PC-3 (cell line): ENCODE results near the gene HSPB7. TPM values are rescaled to one million over a fixed set of nuclear protein-coding genes. Genes with fewer than 3 reads are reported as not detected.

Source experiments
- ATAC-seq: fragments of 200-7000 bp; cut with Tn5 transposase; 2 replicates; pipeline ENCODE4 v1.9.1; 2020; ENCODE audit warnings: mild to moderate bottlenecking, moderate library complexity
- BruUV-seq: library from RNA; stranded (reverse); fragments of 400-500 nt; replicated peaks from 2 replicates; lab custom pipeline; 2021; lab: Mats Ljungman, UMichigan
- CTCF ChIA-PET: fragments of 300-600 bp; sonication (Branson Sonifier 250); formaldehyde crosslinking; loops from one replicate; lab custom pipeline; 2022; ENCODE audit warnings: antibody characterized with exemption; lab: Charles Lee
- POLR2A ChIA-PET: fragments of 300-600 bp; sonication (Branson Sonifier 250); formaldehyde crosslinking; loops from one replicate; lab custom pipeline; 2022; ENCODE audit warnings: antibody characterized with exemption; ENCODE audit not compliant: unreplicated experiment; lab: Charles Lee
- DNase-seq: peaks from one replicate; pipeline ENCODE4 v3.0.0-alpha.2; 2015
- H2AFZ ChIP-seq: fragments of 300-600 bp; sonication (generic); 2 replicates; pipeline ENCODE4 v1.6.0; 2016; ENCODE audit warnings: antibody characterized with exemption, low read length
- H3F3A ChIP-seq: fragments of 300-600 bp; sonication (generic); one replicate; pipeline ENCODE4 v1.6.0; 2017; ENCODE audit warnings: antibody characterized with exemption, low read length, control low read depth, mild to moderate bottlenecking; ENCODE audit not compliant: unreplicated experiment
- H3K27ac ChIP-seq: fragments of 300-600 bp; sonication (generic); 2 replicates; pipeline ENCODE4 v1.5.1; 2016; ENCODE audit warnings: mild to moderate bottlenecking, low read length
- H3K27me3 ChIP-seq: fragments of 300-600 bp; sonication (generic); 2 replicates; pipeline ENCODE4 v1.6.1; 2016; ENCODE audit warnings: low read length, mixed read lengths
- H3K36me3 ChIP-seq: fragments of 300-600 bp; sonication (generic); 2 replicates; pipeline ENCODE4 v1.6.1; 2016; ENCODE audit warnings: low read depth, mixed run types, low read length, mixed read lengths
- H3K4me1 ChIP-seq: fragments of 300-600 bp; sonication (generic); 2 replicates; pipeline ENCODE4 v1.5.1; 2016; ENCODE audit warnings: low read length; ENCODE audit not compliant: insufficient read depth
- H3K4me2 ChIP-seq: fragments of 300-600 bp; sonication (generic); 2 replicates; pipeline ENCODE4 v1.6.0; 2016; ENCODE audit warnings: low read length
- H3K4me3 ChIP-seq: fragments of 300-600 bp; sonication (generic); 2 replicates; pipeline ENCODE4 v1.5.1; 2016; ENCODE audit warnings: mild to moderate bottlenecking, low read length, mixed read lengths
- H3K79me2 ChIP-seq: fragments of 300-600 bp; sonication (generic); 2 replicates; pipeline ENCODE4 v1.6.1; 2017; ENCODE audit warnings: low read length, mixed read lengths
- H3K9ac ChIP-seq: fragments of 300-600 bp; sonication (generic); 2 replicates; pipeline ENCODE4 v1.6.0; 2016; ENCODE audit warnings: mild to moderate bottlenecking, low read length
- H3K9me2 ChIP-seq: fragments of 300-600 bp; sonication (generic); replicated peaks from 2 replicates; pipeline ENCODE4 v1.6.1; 2016; ENCODE audit warnings: mixed run types, low read length, mixed read lengths
- H3K9me3 ChIP-seq: fragments of 300-600 bp; sonication (generic); 2 replicates; pipeline ENCODE4 v1.6.1; 2016; ENCODE audit warnings: low read length, mixed read lengths
- H4K20me1 ChIP-seq: fragments of 300-600 bp; sonication (generic); 2 replicates; pipeline ENCODE4 v1.6.1; 2016; ENCODE audit warnings: low read length, mixed read lengths
- EZH2 ChIP-seq: fragments of 300-600 bp; sonication (generic); IDR thresholded peaks from one replicate; pipeline ENCODE4 v1.6.1; 2017; ENCODE audit warnings: antibody characterized with exemption, mild to moderate bottlenecking, low read length; ENCODE audit not compliant: unreplicated experiment
- EZH2phosphoT487 ChIP-seq: fragments of 300-600 bp; sonication (generic); IDR thresholded peaks from 2 replicates; pipeline ENCODE4 v1.6.1; 2018; ENCODE audit warnings: mild to moderate bottlenecking, antibody characterized with exemption, low read length, borderline replicate concordance
- intact Hi-C: fragments of 100-400 bp; cut with micrococcal nuclease; formaldehyde crosslinking; loops from 2 replicates; pipeline ENCODE4 v1.9.0; 2023
- total RNA-seq: library from RNA; depleted of rRNA; stranded (reverse); fragments of >200 nt; gene quantifications from 2 replicates; pipeline ENCODE4 v1.2.3, GENCODE V29; 2014; rRNA removed
- TF ChIP-seq, protein P1 (sequence below): fragments of 300-600 bp; sonication (generic); conservative IDR thresholded peaks from 2 replicates; pipeline ENCODE4 v1.5.1; 2017; ENCODE audit warnings: antibody characterized with exemption, low read depth, mild to moderate bottlenecking, low read length

The HSPB7 gene
- total RNA-seq, 1 experiment from 2014 or later = not detected

DNA sequence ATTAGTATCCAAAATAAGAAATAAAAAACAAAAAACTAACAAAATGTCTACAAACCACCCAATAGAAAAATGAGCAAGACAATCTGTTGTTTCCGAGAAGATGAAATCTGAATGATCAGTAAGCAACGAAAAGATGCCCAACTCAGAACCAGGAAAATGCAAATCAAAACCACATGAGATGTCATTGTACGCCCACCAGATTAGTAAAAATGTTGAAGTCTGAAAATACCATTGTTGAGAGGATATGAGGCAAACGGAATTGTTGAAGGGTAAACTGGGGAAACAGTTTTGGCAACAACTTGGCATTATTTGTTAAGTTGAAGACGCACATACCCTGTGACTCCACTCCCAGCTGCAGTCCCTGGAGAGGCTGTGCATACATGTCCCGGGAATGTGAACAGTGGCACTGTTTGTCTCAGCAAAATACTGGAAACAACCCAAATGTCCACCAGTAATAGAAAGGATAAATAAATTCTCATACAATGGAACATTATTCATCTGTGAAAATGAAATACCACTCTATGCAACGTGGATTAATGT is 52.5 kb downstream of the HSPB7 start:
- POLR2A ChIA-PET = no interaction called here
- H3K4me2 ChIP-seq = no peak overlapping the region
- peaks cover 11% of the 10 kb centered on the region for H3K4me1 ChIP-seq
- ATAC-seq (no peak), DNase-seq (no peak)
- no peak overlapping the region for H3K4me3 ChIP-seq
- no peaks in the 10 kb centered on the region; the same call in 1 of the 2 replicates for H4K20me1 ChIP-seq
- TF ChIP-seq EZH2phosphoT487 = no peak
- TF ChIP-seq, protein P1, sequence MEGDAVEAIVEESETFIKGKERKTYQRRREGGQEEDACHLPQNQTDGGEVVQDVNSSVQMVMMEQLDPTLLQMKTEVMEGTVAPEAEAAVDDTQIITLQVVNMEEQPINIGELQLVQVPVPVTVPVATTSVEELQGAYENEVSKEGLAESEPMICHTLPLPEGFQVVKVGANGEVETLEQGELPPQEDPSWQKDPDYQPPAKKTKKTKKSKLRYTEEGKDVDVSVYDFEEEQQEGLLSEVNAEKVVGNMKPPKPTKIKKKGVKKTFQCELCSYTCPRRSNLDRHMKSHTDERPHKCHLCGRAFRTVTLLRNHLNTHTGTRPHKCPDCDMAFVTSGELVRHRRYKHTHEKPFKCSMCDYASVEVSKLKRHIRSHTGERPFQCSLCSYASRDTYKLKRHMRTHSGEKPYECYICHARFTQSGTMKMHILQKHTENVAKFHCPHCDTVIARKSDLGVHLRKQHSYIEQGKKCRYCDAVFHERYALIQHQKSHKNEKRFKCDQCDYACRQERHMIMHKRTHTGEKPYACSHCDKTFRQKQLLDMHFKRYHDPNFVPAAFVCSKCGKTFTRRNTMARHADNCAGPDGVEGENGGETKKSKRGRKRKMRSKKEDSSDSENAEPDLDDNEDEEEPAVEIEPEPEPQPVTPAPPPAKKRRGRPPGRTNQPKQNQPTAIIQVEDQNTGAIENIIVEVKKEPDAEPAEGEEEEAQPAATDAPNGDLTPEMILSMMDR = no peak
- TF ChIP-seq EZH2 = no peak
- no peak overlapping the region for H2AFZ ChIP-seq
- no peaks in the 10 kb centered on the region for H3K9me2 ChIP-seq
- H3K27ac ChIP-seq = no peak overlapping the region
- no peaks in the 10 kb centered on the region for H3F3A ChIP-seq
- intact Hi-C loops = no loop called here
- CTCF ChIA-PET = no interaction called here
- H3K9ac ChIP-seq = no peak overlapping the region
- peaks cover 68% of the 10 kb centered on the region for H3K79me2 ChIP-seq
- no peaks in the 10 kb centered on the region for H3K9me3 ChIP-seq
- H3K27me3 ChIP-seq = no peaks in the 10 kb centered on the region
- no TSS peak for BruUV-seq
- peaks cover 24% of the 10 kb centered on the region for H3K36me3 ChIP-seq

Other genes starting within 250 kb of the HSPB7 start
- gene UQCRHL, start 210.4 kb downstream of the HSPB7 start, total RNA-seq = 8.7 and 11.2 TPM in 2 replicates
- gene SPEN, start 170.3 kb downstream of the HSPB7 start, total RNA-seq = 26.7 and 35.7 TPM in 2 replicates
- 44.2 and 55.2 TPM in 2 replicates for gene ZBTB17, start 41.9 kb downstream of the HSPB7 start, total RNA-seq
- not detected in 2 replicates for gene SRARP, start 13.8 kb downstream of the HSPB7 start, total RNA-seq
- not detected in 2 replicates for gene CLCNKA, start 4.0 kb upstream of the HSPB7 start, total RNA-seq
- gene CLCNKB, start 25.7 kb upstream of the HSPB7 start, total RNA-seq = not detected in 2 replicates
- 7.7 and 9.8 TPM in 2 replicates for gene FAM131C, start 55.6 kb upstream of the HSPB7 start, total RNA-seq
- 459 and 567 TPM in 2 replicates for gene EPHA2, start 138.0 kb upstream of the HSPB7 start, total RNA-seq
- gene ARHGEF19, start 194.6 kb upstream of the HSPB7 start, total RNA-seq = 13.8 and 28.1 TPM in 2 replicates
- 9.6 and 11.6 TPM in 2 replicates for gene CPLANE2, start 219.1 kb upstream of the HSPB7 start, total RNA-seq